HepG2 (cell line): Measurements from ENCODE around the gene MTA2. TPM values are rescaled to one million over a fixed set of nuclear protein-coding genes. Genes with fewer than 3 reads are reported as not detected.

Experiments used
- BORCS8-MEF2B ChIP-seq: sonication (generic); formaldehyde crosslinking; IDR thresholded peaks from 2 replicates; pipeline ENCODE4 v1.8.0; 2022; ENCODE audit warnings: mild to moderate bottlenecking, missing genetic modification reagents
- FOXJ3 ChIP-seq: sonication (generic); formaldehyde crosslinking; IDR thresholded peaks from 2 replicates; pipeline ENCODE4 v1.4.0; 2020; ENCODE audit warnings: missing genetic modification reagents, mild to moderate bottlenecking, borderline replicate concordance
- FOXK1 ChIP-seq: sonication (generic); formaldehyde crosslinking; IDR thresholded peaks from 2 replicates; pipeline ENCODE4 v1.4.0; 2020; ENCODE audit warnings: low read depth, missing genetic modification reagents, borderline replicate concordance
- LCORL ChIP-seq, 2 experiments: fragments of 450-650 bp in 1 of 2; sonication (generic) in 1 of 2; formaldehyde crosslinking in 1 of 2; IDR thresholded peaks; 2 replicates each; pipeline versions ENCODE4 v1.5.0 to v1.6.1; 2017 to 2020; ENCODE audit warnings: antibody characterized with exemption in 1 of 2, missing genetic modification reagents in 1 of 2
- POGZ ChIP-seq: sonication (generic); formaldehyde crosslinking; IDR thresholded peaks from 2 replicates; pipeline ENCODE4 v1.4.0; 2020; ENCODE audit warnings: mild to moderate bottlenecking, missing genetic modification reagents
- RCOR2 ChIP-seq: IDR thresholded peaks from 2 replicates; pipeline ENCODE4 v1.6.1; 2016; ENCODE audit warnings: missing biosample characterization, missing genetic modification reagents
- ZNF317 ChIP-seq: sonication (generic); formaldehyde crosslinking; IDR thresholded peaks from 2 replicates; pipeline ENCODE4 v1.5.0; 2020; ENCODE audit warnings: mild to moderate bottlenecking, missing genetic modification reagents
- ZNF329 ChIP-seq: sonication (generic); formaldehyde crosslinking; IDR thresholded peaks from 2 replicates; pipeline ENCODE4 v1.9.0; 2021; ENCODE audit warnings: low read depth, mild to moderate bottlenecking, missing genetic modification reagents
- ZNF616 ChIP-seq: sonication (generic); formaldehyde crosslinking; IDR thresholded peaks from 2 replicates; pipeline ENCODE4 v1.5.0; 2020; ENCODE audit warnings: low read depth, mild to moderate bottlenecking, missing genetic modification reagents
- ZNF703 ChIP-seq: sonication (generic); formaldehyde crosslinking; IDR thresholded peaks from 2 replicates; pipeline ENCODE4 v1.5.1; 2020; ENCODE audit warnings: missing genetic modification reagents, mild to moderate bottlenecking, moderate library complexity, borderline replicate concordance
- ZNF720 ChIP-seq: sonication (generic); formaldehyde crosslinking; IDR thresholded peaks from 2 replicates; pipeline ENCODE4 v1.4.0; 2020; ENCODE audit warnings: missing genetic modification reagents
- ZSCAN20 ChIP-seq: sonication (generic); formaldehyde crosslinking; IDR thresholded peaks from 2 replicates; pipeline ENCODE4 v1.4.0; 2020; ENCODE audit warnings: missing genetic modification reagents, mild to moderate bottlenecking, borderline replicate concordance
- polyA plus RNA-seq, 8 experiments: library from polyadenylated mRNA; depleted of rRNA in 3 of 8; stranded (reverse) in 7 of 8; unstranded in 1 of 8; fragments of >200 nt; fragmentation: Illumina TruSeq in 4 of 8; extraction: Trizol in 4 of 8; gene quantifications; 2 replicates each; pipeline versions ENCODE4 v1.2.1 to v1.2.3, GENCODE V29; 2011 to 2016; ENCODE audit warnings: low read depth in 4 of 8, missing spikeins in 1 of 8, mixed read lengths in 1 of 8; ENCODE audit not compliant: insufficient read depth in 1 of 8
- total RNA-seq, 5 experiments: library from RNA; depleted of rRNA; stranded (reverse); fragments of >200 nt; fragmentation: Illumina TruSeq; extraction: Trizol; gene quantifications; 2 replicates each; pipeline ENCODE4 v1.2.3, GENCODE V29; 2016; ENCODE audit warnings: low read depth in 1 of 5
- TF ChIP-seq, protein P1 (sequence below): sonication (generic); formaldehyde crosslinking; IDR thresholded peaks from 2 replicates; pipeline ENCODE4 v1.5.1; 2020; ENCODE audit warnings: missing genetic modification reagents, mild to moderate bottlenecking, borderline replicate concordance
- TF ChIP-seq, protein P2 (sequence below): sonication (generic); formaldehyde crosslinking; IDR thresholded peaks from 2 replicates; pipeline ENCODE4 v1.4.0; 2020; ENCODE audit warnings: missing genetic modification reagents, borderline replicate concordance
- TF ChIP-seq, protein P3 (sequence below): sonication (generic); formaldehyde crosslinking; IDR thresholded peaks from 2 replicates; pipeline ENCODE4 v1.4.0; 2020; ENCODE audit warnings: missing genetic modification reagents
- TF ChIP-seq, protein P4 (sequence below), 2 experiments: fragments of 450-650 bp in 1 of 2; sonication (generic) in 1 of 2; formaldehyde crosslinking; IDR thresholded peaks; 2 replicates each; pipeline versions ENCODE4 v1.5.0 to v1.8.0; 2020 to 2022; ENCODE audit warnings: mild to moderate bottlenecking in 1 of 2, missing genetic modification reagents in 1 of 2

Gene MTA2
- total and polyA plus RNA-seq, 2 of the 13 experiments (the other 11 are each of a cell fraction or from before 2014, with no cell fraction given) = 14.0 to 70.0 TPM

DNA sequence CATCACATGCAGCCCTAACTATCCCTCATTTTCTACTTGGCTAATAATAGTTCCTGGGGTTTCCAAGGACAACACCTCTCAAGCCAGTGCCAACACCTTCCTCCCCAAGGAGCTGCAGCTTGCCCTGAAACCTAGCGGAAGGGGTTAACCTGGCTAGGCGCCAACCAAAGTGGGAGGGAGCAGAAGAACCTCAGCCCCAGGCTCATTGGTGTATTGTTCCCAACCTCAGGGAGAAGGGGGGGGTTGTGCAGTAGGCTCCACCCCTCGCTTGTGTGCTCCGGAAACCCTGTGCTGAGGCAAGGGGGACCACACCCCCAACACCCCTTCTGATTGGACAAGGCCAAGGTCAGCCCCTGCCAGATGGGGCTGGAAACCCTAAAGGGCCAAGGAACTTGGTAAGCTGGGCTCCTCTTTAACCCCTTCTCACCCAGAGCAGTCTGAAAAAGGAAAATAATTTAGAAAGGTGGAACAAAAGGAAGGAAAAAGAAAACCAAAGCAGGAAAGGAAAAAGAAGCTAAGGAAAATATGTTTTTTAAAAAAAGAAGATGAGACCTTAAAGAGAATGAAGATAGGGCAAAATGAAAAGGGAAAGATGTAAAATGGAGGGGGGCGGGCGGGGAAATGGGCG lies 2.5 kb downstream of the MTA2 start (continued):
- TF ChIP-seq, protein P1, sequence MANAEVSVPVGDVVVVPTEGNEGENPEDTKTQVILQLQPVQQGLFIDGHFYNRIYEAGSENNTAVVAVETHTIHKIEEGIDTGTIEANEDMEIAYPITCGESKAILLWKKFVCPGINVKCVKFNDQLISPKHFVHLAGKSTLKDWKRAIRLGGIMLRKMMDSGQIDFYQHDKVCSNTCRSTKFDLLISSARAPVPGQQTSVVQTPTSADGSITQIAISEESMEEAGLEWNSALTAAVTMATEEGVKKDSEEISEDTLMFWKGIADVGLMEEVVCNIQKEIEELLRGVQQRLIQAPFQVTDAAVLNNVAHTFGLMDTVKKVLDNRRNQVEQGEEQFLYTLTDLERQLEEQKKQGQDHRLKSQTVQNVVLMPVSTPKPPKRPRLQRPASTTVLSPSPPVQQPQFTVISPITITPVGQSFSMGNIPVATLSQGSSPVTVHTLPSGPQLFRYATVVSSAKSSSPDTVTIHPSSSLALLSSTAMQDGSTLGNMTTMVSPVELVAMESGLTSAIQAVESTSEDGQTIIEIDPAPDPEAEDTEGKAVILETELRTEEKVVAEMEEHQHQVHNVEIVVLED (CRISPR knock-in tag) = no peak
- no peak for TF ChIP-seq ZNF703 (CRISPR knock-in tag)
- TF ChIP-seq, protein P2, sequence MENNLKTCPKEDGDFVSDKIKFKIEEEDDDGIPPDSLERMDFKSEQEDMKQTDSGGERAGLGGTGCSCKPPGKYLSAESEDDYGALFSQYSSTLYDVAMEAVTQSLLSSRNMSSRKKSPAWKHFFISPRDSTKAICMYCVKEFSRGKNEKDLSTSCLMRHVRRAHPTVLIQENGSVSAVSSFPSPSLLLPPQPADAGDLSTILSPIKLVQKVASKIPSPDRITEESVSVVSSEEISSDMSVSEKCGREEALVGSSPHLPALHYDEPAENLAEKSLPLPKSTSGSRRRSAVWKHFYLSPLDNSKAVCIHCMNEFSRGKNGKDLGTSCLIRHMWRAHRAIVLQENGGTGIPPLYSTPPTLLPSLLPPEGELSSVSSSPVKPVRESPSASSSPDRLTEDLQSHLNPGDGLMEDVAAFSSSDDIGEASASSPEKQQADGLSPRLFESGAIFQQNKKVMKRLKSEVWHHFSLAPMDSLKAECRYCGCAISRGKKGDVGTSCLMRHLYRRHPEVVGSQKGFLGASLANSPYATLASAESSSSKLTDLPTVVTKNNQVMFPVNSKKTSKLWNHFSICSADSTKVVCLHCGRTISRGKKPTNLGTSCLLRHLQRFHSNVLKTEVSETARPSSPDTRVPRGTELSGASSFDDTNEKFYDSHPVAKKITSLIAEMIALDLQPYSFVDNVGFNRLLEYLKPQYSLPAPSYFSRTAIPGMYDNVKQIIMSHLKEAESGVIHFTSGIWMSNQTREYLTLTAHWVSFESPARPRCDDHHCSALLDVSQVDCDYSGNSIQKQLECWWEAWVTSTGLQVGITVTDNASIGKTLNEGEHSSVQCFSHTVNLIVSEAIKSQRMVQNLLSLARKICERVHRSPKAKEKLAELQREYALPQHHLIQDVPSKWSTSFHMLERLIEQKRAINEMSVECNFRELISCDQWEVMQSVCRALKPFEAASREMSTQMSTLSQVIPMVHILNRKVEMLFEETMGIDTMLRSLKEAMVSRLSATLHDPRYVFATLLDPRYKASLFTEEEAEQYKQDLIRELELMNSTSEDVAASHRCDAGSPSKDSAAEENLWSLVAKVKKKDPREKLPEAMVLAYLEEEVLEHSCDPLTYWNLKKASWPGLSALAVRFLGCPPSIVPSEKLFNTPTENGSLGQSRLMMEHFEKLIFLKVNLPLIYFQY (CRISPR knock-in tag) = no peak
- no peak for TF ChIP-seq ZNF317 (CRISPR knock-in tag)
- TF ChIP-seq, protein P3, sequence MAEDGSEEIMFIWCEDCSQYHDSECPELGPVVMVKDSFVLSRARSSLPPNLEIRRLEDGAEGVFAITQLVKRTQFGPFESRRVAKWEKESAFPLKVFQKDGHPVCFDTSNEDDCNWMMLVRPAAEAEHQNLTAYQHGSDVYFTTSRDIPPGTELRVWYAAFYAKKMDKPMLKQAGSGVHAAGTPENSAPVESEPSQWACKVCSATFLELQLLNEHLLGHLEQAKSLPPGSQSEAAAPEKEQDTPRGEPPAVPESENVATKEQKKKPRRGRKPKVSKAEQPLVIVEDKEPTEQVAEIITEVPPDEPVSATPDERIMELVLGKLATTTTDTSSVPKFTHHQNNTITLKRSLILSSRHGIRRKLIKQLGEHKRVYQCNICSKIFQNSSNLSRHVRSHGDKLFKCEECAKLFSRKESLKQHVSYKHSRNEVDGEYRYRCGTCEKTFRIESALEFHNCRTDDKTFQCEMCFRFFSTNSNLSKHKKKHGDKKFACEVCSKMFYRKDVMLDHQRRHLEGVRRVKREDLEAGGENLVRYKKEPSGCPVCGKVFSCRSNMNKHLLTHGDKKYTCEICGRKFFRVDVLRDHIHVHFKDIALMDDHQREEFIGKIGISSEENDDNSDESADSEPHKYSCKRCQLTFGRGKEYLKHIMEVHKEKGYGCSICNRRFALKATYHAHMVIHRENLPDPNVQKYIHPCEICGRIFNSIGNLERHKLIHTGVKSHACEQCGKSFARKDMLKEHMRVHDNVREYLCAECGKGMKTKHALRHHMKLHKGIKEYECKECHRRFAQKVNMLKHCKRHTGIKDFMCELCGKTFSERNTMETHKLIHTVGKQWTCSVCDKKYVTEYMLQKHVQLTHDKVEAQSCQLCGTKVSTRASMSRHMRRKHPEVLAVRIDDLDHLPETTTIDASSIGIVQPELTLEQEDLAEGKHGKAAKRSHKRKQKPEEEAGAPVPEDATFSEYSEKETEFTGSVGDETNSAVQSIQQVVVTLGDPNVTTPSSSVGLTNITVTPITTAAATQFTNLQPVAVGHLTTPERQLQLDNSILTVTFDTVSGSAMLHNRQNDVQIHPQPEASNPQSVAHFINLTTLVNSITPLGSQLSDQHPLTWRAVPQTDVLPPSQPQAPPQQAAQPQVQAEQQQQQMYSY = no peak
- peak; percentile 42; the same call in 1 of the 2 replicates for TF ChIP-seq POGZ (CRISPR knock-in tag)
- TF ChIP-seq ZSCAN20 (CRISPR knock-in tag) = no peak
- no peak for TF ChIP-seq RCOR2
- TF ChIP-seq ZNF329 = no peak
- peak; percentile 65; the same call in 1 of the 2 replicates for TF ChIP-seq FOXK1
- TF ChIP-seq ZNF720 = no peak
- TF ChIP-seq, protein P4, sequence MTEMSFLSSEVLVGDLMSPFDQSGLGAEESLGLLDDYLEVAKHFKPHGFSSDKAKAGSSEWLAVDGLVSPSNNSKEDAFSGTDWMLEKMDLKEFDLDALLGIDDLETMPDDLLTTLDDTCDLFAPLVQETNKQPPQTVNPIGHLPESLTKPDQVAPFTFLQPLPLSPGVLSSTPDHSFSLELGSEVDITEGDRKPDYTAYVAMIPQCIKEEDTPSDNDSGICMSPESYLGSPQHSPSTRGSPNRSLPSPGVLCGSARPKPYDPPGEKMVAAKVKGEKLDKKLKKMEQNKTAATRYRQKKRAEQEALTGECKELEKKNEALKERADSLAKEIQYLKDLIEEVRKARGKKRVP (CRISPR knock-in tag; IDR thresholded peaks at IDR 0.05) = no peak
- TF ChIP-seq ZNF616 (CRISPR knock-in tag) = no peak
- TF ChIP-seq BORCS8-MEF2B (CRISPR knock-in tag) = no peak
- 0 out of 2 replicates have a peak, but pooled peaks have one; percentile 14 for TF ChIP-seq LCORL (IDR thresholded peaks at IDR 0.05)
- TF ChIP-seq LCORL (CRISPR knock-in tag; IDR thresholded peaks at IDR 0.05) = no peak
- no peak for TF ChIP-seq FOXJ3 (CRISPR knock-in tag)
